Upper lobe of left lung (tissue), 6 donors: ENCODE measurements around the gene CACNG7. TPM values are rescaled to one million over a fixed set of nuclear protein-coding genes. Genes with fewer than 3 reads are reported as not detected.

Experiments used
- ATAC-seq, 2 donors: fragments of 200-7000 bp; cut with Tn5 transposase; one replicate each; pipeline ENCODE4 v1.9.1; 2022; ENCODE audit warnings: mild to moderate bottlenecking in 2 of 2, moderate library complexity in 2 of 2; ENCODE audit not compliant: low FRiP score in 2 of 2
- DNase-seq, 2 donors: peaks; one replicate each; pipeline ENCODE4 v3.0.0-alpha.2; 2019 to 2020
- H3K27ac ChIP-seq, 4 donors: fragments of 200-600 bp; sonication (generic); one replicate each; pipeline ENCODE4 v1.5.1; 2016 to 2019
- H3K27me3 ChIP-seq, 4 donors: fragments of 200-600 bp; sonication (generic); one replicate each; pipeline ENCODE4 v1.5.1; 2017 to 2019
- H3K36me3 ChIP-seq, 4 donors: fragments of 200-600 bp; sonication (generic); one replicate each; pipeline ENCODE4 v1.5.1; 2016 to 2019
- H3K4me1 ChIP-seq, 4 donors: fragments of 200-600 bp; sonication (generic); one replicate each; pipeline ENCODE4 v1.5.1; 2018 to 2019
- H3K4me3 ChIP-seq, 4 donors: fragments of 200-600 bp; sonication (generic); one replicate each; pipeline ENCODE4 v1.5.1; 2017 to 2019; ENCODE audit warnings: mild to moderate bottlenecking in 2 of 4, moderate library complexity in 1 of 4
- H3K9me3 ChIP-seq, 4 donors: fragments of 200-600 bp; sonication (generic); one replicate each; pipeline ENCODE4 v1.5.1; 2018 to 2019
- CTCF ChIP-seq, 6 experiments: fragments of 450-650 bp in 4 of 6; fragments of 200-600 bp in 2 of 6; sonication (generic) in 2 of 6; IDR thresholded peaks; one replicate each; pipeline ENCODE4 v1.5.1; 2016 to 2019; ENCODE audit warnings: antibody characterized with exemption in 6 of 6
- EP300 ChIP-seq, 4 donors: sonication (generic); formaldehyde crosslinking; IDR thresholded peaks; one replicate each; pipeline ENCODE4 v1.5.1; 2017; ENCODE audit warnings: antibody characterized with exemption in 4 of 4, control low read depth in 2 of 4
- POLR2A ChIP-seq, 4 donors: fragments of 450-650 bp; IDR thresholded peaks; one replicate each; pipeline ENCODE4 v1.5.1; 2016 to 2017; ENCODE audit warnings: antibody characterized with exemption in 4 of 4, mild to moderate bottlenecking in 2 of 4
- POLR2AphosphoS5 ChIP-seq, 2 donors: sonication (generic); formaldehyde crosslinking; IDR thresholded peaks; one replicate each; pipeline ENCODE4 v1.5.1; 2017; ENCODE audit warnings: antibody characterized with exemption in 2 of 2
- WGBS, 2 donors: methylation state at CpG; one replicate each; pipeline ENCODE4 v1.1.5; 2017 to 2018; 5-methylcytosine and 5-hydroxymethylcytosine counted together
- total RNA-seq, 6 donors: library from RNA; depleted of rRNA in 4 of 6; stranded (reverse); fragments of >200 nt in 4 of 6; gene quantifications; one replicate each; pipeline versions ENCODE4 v1.1.0 to v1.2.1, GENCODE V29; 2016 to 2021
- donor health status: DM: no; HTN: no; CAD: no; lungs with moderate emphysema.
- donor health status: DM: no; HTN: yes; CAD: no; lungs with severe emphysema.

Gene CACNG7
- total RNA-seq, 6 donors from 2014 or later = not detected

- no peak for DNase-seq
- Histone ChIP-seq H3K4me1 (peaks cover 0 to 13% (median 0%) of the 10 kb centered on the region in 4 donors), H3K4me3 (no peak overlapping the region), H3K27ac (no peak overlapping the region), H3K27me3 (peaks cover 2 to 54% (median 30%) of the 10 kb centered on the region in 4 donors), H3K36me3 (no peaks in the 10 kb centered on the region), H3K9me3 (no peaks in the 10 kb centered on the region)
- TF ChIP-seq POLR2A (IDR thresholded peaks at IDR 0.05) = no peak
- no peak for TF ChIP-seq CTCF (IDR thresholded peaks at IDR 0.05)
- TF ChIP-seq POLR2AphosphoS5 (IDR thresholded peaks at IDR 0.05) = no peak
- no peak for TF ChIP-seq EP300 (IDR thresholded peaks at IDR 0.05)
- 5 to 6% methylated on average over 8 of the region's 8 CpGs for WGBS, 2 donors
- no peak for ATAC-seq
Measured at GRCh38 chr19:53960886-53961285, 51.8 kb downstream of the CACNG7 start.

GRCh38 chr19:53961523-53962356 lies 52.7 kb downstream of the CACNG7 start:
- Histone ChIP-seq H3K27me3 (peaks cover 2 to 54% (median 30%) of the 10 kb centered on the region in 4 donors), H3K36me3 (no peaks in the 10 kb centered on the region), H3K4me3 (no peak overlapping the region), H3K9me3 (no peaks in the 10 kb centered on the region), H3K27ac (no peak overlapping the region), H3K4me1 (peaks cover 0 to 13% (median 0%) of the 10 kb centered on the region in 4 donors)
- 4 to 5% methylated on average over 28 to 32 of the region's 32 CpGs for WGBS, 2 donors
- TF ChIP-seq POLR2AphosphoS5 (IDR thresholded peaks at IDR 0.05) (no peak), EP300 (IDR thresholded peaks at IDR 0.05) (no peak), CTCF (IDR thresholded peaks at IDR 0.05) (no peak), POLR2A (IDR thresholded peaks at IDR 0.05) (no peak)
- ATAC-seq = no peak
- DNase-seq = peak in 1 of 2 donors; percentile 70

GRCh38 chr19:53962887-53963431 lies 53.9 kb downstream of the CACNG7 start, which contains the start of gene CACNG8:
Gene CACNG8, plus strand, starts transcription at chr19:53962937.
- Histone ChIP-seq H3K4me3 (no peak within 1 kb of the TSS), H3K27ac (no peak within 1 kb of the TSS), H3K27me3 (peaks cover 2 to 47% (median 27%) of the 10 kb centered on the region in 4 donors), H3K9me3 (no peaks in the 10 kb centered on the region), H3K36me3 (no peaks in the 10 kb centered on the region), H3K4me1 (peaks cover 0 to 13% (median 0%) of the 10 kb centered on the region in 4 donors)
- DNase-seq (peak in 1 of 2 donors; percentile 70), ATAC-seq (no peak)
- TF ChIP-seq POLR2A (IDR thresholded peaks at IDR 0.05) (no peak), POLR2AphosphoS5 (IDR thresholded peaks at IDR 0.05) (no peak), CTCF (IDR thresholded peaks at IDR 0.05) (no peak), EP300 (IDR thresholded peaks at IDR 0.05) (no peak)
- WGBS, 2 donors = 3 to 6% methylated on average over 8 to 12 of the region's 55 CpGs

- TF ChIP-seq POLR2AphosphoS5 (IDR thresholded peaks at IDR 0.05) (no peak), CTCF (IDR thresholded peaks at IDR 0.05) (no peak), POLR2A (IDR thresholded peaks at IDR 0.05) (no peak), EP300 (IDR thresholded peaks at IDR 0.05) (no peak)
- Histone ChIP-seq H3K27me3 (peaks cover 2 to 27% (median 16%) of the 10 kb centered on the region in 4 donors), H3K4me1 (peaks cover 0 to 13% (median 0%) of the 10 kb centered on the region in 4 donors), H3K27ac (no peak overlapping the region), H3K9me3 (no peaks in the 10 kb centered on the region), H3K36me3 (no peaks in the 10 kb centered on the region), H3K4me3 (peak overlapping the region in 1 of 4 donors; percentile 32)
- WGBS, 2 donors = 57 to 62% methylated on average over 11 of the region's 11 CpGs
- ATAC-seq = no peak
- DNase-seq = no peak
Measured at GRCh38 chr19:53965091-53965490, 56.0 kb downstream of the CACNG7 start.
